ENCODE measurements around the gene CAVIN1.
"Not testable (repeated sequence)": the region's sequence is repeated elsewhere in the genome, so short reads cannot be mapped to it uniquely, and the experiment has no call there.

The CAVIN1 gene

DNA sequence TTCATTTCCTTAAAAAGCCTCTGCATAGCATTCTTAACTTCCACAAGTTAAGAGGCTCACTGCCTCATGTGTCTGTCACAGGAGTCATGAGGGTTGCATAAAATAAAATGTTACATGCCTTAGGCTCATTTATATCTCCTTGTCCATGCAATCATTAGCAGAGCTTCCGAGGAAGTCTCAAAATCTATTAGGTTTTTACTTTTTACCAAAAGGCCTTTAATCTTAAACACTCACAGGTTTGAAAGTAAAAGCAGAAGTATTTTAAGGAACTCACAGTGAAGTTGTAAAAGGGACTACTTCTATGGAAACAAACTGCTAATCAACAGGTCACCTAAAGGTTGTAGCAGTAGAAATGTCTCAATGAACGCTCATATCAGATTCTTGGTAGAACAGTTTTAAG lies 30.4 kb upstream of the CAVIN1 start:
- Histone ChIP-seq H3K9me3 (replicated peaks; ENCODE audit: insufficient read depth, low read length) (no peaks in the 10 kb centered on the region), H3K4me1 (ENCODE audit: low read length) (peaks cover 23% of the 10 kb centered on the region), H3K36me3 (replicated peaks; ENCODE audit: insufficient read depth, low read length) (no peaks in the 10 kb centered on the region), H2AFZ (ENCODE audit: low read length) (no peak overlapping the region), H3K27me3 (replicated peaks; ENCODE audit: insufficient read depth, low read length) (no peaks in the 10 kb centered on the region), H3K9me2 (replicated peaks; ENCODE audit: insufficient read depth, low read length) (no peaks in the 10 kb centered on the region), H3K27ac (ENCODE audit: low read length) (no peak overlapping the region), H3K4me2 (ENCODE audit: low read depth, low read length) (no peak overlapping the region), H3K4me3 (ENCODE audit: low read length) (no peak overlapping the region), H3K79me2 (ENCODE audit: low read length) (no peaks in the 10 kb centered on the region), H3K9ac (ENCODE audit: low read length) (no peak overlapping the region), H3F3A (ENCODE audit: insufficient read depth, low read length) (peaks cover 21% of the 10 kb centered on the region), H4K20me1 (ENCODE audit: insufficient read depth, low read length) (no peaks in the 10 kb centered on the region)
- TF ChIP-seq EZH2phosphoT487 (IDR thresholded peaks at IDR 0.05; ENCODE audit: low read length) (no peak), EZH2 (optimal IDR thresholded peaks at IDR 0.05; ENCODE audit: low read depth, low read length) (no peak)
- TF ChIP-seq, protein P1, sequence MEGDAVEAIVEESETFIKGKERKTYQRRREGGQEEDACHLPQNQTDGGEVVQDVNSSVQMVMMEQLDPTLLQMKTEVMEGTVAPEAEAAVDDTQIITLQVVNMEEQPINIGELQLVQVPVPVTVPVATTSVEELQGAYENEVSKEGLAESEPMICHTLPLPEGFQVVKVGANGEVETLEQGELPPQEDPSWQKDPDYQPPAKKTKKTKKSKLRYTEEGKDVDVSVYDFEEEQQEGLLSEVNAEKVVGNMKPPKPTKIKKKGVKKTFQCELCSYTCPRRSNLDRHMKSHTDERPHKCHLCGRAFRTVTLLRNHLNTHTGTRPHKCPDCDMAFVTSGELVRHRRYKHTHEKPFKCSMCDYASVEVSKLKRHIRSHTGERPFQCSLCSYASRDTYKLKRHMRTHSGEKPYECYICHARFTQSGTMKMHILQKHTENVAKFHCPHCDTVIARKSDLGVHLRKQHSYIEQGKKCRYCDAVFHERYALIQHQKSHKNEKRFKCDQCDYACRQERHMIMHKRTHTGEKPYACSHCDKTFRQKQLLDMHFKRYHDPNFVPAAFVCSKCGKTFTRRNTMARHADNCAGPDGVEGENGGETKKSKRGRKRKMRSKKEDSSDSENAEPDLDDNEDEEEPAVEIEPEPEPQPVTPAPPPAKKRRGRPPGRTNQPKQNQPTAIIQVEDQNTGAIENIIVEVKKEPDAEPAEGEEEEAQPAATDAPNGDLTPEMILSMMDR (IDR thresholded peaks at IDR 0.05; ENCODE audit: low read length): no peak
- no peak for DNase-seq

DNA sequence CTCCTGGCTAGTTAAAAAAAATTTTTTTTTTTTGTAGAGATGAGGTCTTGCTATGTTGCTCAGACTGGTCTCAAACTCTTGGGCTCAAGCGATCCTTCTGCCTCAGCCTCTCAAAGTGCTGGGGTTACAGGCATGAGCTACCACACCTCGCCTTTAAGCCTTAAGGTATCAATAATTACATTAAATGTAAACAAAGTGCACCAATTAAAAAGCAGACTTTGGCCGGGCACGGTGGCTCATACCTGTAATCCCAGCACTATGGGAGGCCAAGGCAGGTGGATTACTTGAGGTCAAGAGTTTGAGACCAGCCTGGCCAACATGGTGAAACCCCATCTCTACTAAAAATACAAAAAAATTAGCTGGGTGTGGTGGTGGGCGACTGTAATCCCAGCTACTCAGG lies 28.2 kb upstream of the CAVIN1 start:
- H3K27ac ChIP-seq (ENCODE audit: low read length); H3K4me3 ChIP-seq (ENCODE audit: low read length); H3K9ac ChIP-seq (ENCODE audit: low read length); H3K4me2 ChIP-seq (ENCODE audit: low read depth, low read length); H3K36me3 ChIP-seq (replicated peaks; ENCODE audit: insufficient read depth, low read length); H3K79me2 ChIP-seq (ENCODE audit: low read length); H3F3A ChIP-seq (ENCODE audit: insufficient read depth, low read length); H3K27me3 ChIP-seq (replicated peaks; ENCODE audit: insufficient read depth, low read length); H3K4me1 ChIP-seq (ENCODE audit: low read length); DNase-seq; H3K9me3 ChIP-seq (replicated peaks; ENCODE audit: insufficient read depth, low read length); H2AFZ ChIP-seq (ENCODE audit: low read length); H3K9me2 ChIP-seq (replicated peaks; ENCODE audit: insufficient read depth, low read length); H4K20me1 ChIP-seq (ENCODE audit: insufficient read depth, low read length): not testable (repeated sequence)

DNA sequence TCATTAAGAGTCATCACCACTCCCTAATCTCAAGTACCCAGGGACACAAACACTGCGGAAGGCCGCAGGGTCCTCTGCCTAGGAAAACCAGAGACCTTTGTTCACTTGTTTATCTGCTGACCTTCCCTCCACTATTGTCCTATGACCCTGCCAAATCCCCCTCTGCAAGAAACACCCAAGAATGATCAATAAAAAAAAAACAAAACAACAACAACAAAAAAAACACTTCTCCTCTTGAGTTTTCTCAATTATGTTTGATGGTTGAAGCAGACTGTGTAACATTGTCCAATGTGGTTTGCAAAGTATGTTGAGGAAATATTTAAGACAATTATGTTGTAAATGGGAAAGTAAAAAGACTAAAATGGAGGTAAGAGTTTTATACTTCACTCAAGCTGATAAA lies 26.8 kb upstream of the CAVIN1 start:
- not testable (repeated sequence) for H3K4me1 ChIP-seq (ENCODE audit: low read length); H3K79me2 ChIP-seq (ENCODE audit: low read length); H3K9me2 ChIP-seq (replicated peaks; ENCODE audit: insufficient read depth, low read length); H4K20me1 ChIP-seq (ENCODE audit: insufficient read depth, low read length); H3K36me3 ChIP-seq (replicated peaks; ENCODE audit: insufficient read depth, low read length); H2AFZ ChIP-seq (ENCODE audit: low read length); H3K4me3 ChIP-seq (ENCODE audit: low read length); H3K4me2 ChIP-seq (ENCODE audit: low read depth, low read length); H3K27me3 ChIP-seq (replicated peaks; ENCODE audit: insufficient read depth, low read length); H3K27ac ChIP-seq (ENCODE audit: low read length); DNase-seq; H3K9ac ChIP-seq (ENCODE audit: low read length); H3F3A ChIP-seq (ENCODE audit: insufficient read depth, low read length); H3K9me3 ChIP-seq (replicated peaks; ENCODE audit: insufficient read depth, low read length)

DNA sequence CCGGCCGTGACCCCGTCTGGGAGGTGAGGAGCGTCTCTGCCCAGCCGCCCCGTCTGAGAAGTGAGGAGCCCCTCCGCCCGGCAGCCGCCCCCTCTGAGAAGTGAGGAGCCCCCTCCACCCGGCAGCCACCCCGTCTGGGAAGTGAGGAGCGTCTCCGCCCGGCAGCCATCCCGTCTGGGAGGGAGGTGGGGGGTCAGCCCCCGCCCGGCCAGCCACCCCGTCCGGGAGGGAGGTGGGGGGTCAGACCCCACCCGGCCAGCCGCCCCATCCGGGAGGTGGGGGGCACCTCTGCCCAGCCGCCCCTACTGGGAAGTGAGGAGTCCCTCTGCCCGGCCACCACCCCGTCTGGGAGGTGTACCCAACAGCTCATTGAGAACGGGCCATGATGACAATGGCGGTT lies 26.1 kb upstream of the CAVIN1 start:
- not testable (repeated sequence) for H3K27ac ChIP-seq (ENCODE audit: low read length); H3K4me2 ChIP-seq (ENCODE audit: low read depth, low read length); H4K20me1 ChIP-seq (ENCODE audit: insufficient read depth, low read length); H3K9me2 ChIP-seq (replicated peaks; ENCODE audit: insufficient read depth, low read length); H3F3A ChIP-seq (ENCODE audit: insufficient read depth, low read length); H3K79me2 ChIP-seq (ENCODE audit: low read length); H2AFZ ChIP-seq (ENCODE audit: low read length); H3K4me1 ChIP-seq (ENCODE audit: low read length); H3K4me3 ChIP-seq (ENCODE audit: low read length); H3K9ac ChIP-seq (ENCODE audit: low read length); H3K27me3 ChIP-seq (replicated peaks; ENCODE audit: insufficient read depth, low read length); DNase-seq; H3K36me3 ChIP-seq (replicated peaks; ENCODE audit: insufficient read depth, low read length); H3K9me3 ChIP-seq (replicated peaks; ENCODE audit: insufficient read depth, low read length)

DNA sequence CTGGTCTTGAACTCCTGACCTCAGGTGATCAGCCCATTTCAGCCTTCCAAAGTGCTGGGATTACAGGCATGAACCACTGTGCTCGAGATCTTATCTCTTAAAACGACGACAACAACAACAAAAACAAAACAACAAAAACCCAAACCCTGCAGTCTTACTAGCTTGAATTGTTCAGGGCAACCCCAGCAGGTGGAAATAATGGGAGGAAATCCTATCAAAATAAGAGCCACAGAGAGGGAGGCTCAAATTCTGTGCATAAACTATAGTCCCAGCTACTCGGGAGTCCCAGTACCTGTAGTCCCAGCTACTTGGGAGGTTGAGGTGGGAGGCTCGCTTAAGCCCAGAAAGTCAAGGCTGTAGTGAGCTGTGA lies 19.1 kb upstream of the CAVIN1 start:
- no peak overlapping the region for H3K4me3 ChIP-seq (ENCODE audit: low read length)
- peak overlapping the region; percentile 49; the same call in 1 of the 2 replicates for H3K4me2 ChIP-seq (ENCODE audit: low read depth, low read length)
- H3K27ac ChIP-seq (ENCODE audit: low read length): peak overlapping the region; percentile 40; the same call in 1 of the 2 replicates
- no peak overlapping the region; the same call in 1 of the 2 replicates for H3K9ac ChIP-seq (ENCODE audit: low read length)
- no peak for TF ChIP-seq EZH2phosphoT487 (IDR thresholded peaks at IDR 0.05; ENCODE audit: low read length)
- TF ChIP-seq, protein P1 (IDR thresholded peaks at IDR 0.05; ENCODE audit: low read length): no peak
- TF ChIP-seq EZH2 (optimal IDR thresholded peaks at IDR 0.05; ENCODE audit: low read depth, low read length): no peak
- no peaks in the 10 kb centered on the region for H4K20me1 ChIP-seq (ENCODE audit: insufficient read depth, low read length)
- H3K79me2 ChIP-seq (ENCODE audit: low read length): no peaks in the 10 kb centered on the region
- H3F3A ChIP-seq (ENCODE audit: insufficient read depth, low read length): no peaks in the 10 kb centered on the region
- peak overlapping the region; percentile 59 for H2AFZ ChIP-seq (ENCODE audit: low read length)
- DNase-seq: peak; percentile 13
- H3K27me3 ChIP-seq (replicated peaks; ENCODE audit: insufficient read depth, low read length): no peaks in the 10 kb centered on the region
- H3K9me3 ChIP-seq (replicated peaks; ENCODE audit: insufficient read depth, low read length): no peaks in the 10 kb centered on the region
- no peaks in the 10 kb centered on the region for H3K36me3 ChIP-seq (replicated peaks; ENCODE audit: insufficient read depth, low read length)
- no peaks in the 10 kb centered on the region for H3K9me2 ChIP-seq (replicated peaks; ENCODE audit: insufficient read depth, low read length)
- H3K4me1 ChIP-seq (ENCODE audit: low read length): peaks cover 9% of the 10 kb centered on the region
